ENCODE data around the gene AADAT. TPM values are rescaled to one million over a fixed set of nuclear protein-coding genes. Genes with fewer than 3 reads are reported as not detected.

AADAT gene
- total and polyA plus RNA-seq, 9 of the 15 experiments (the other 6 are each of a cell fraction or from before 2014, with no cell fraction given) = 0.06 to 0.07 TPM; not detected in 7

- CTCF ChIA-PET (ENCODE audit: low intra/inter-chr PET ratio) = interaction anchor here (0.5 kb wide), 1 partner anchor 187 kb away, joined by 3 read pairs; no protein-coding TSS in a partner anchor
- no TSS peak for BruUV-seq (replicated peaks)
- ATAC-seq (no peak), FAIRE-seq (no peak), DNase-seq (ENCODE audit: extremely low read depth in 1 of 4, low spot score in 3 of 4) (no peak)
- Histone ChIP-seq H2AFZ (ENCODE audit: low read depth, low read length) (no peak overlapping the region), H3K9ac (ENCODE audit: insufficient read depth in 1 of 2, low read depth in 2 of 2, low read length in 2 of 2) (no peak overlapping the region), H3K4me2 (ENCODE audit: insufficient read depth, low read length) (no peak overlapping the region), H3K27ac (ENCODE audit: extremely low read depth, low read depth, low read length) (no peak overlapping the region), H3K4me3 (no peak overlapping the region), H4K20me1 (replicated peaks; ENCODE audit: control insufficient read depth, insufficient read depth, low read length) (no peaks in the 10 kb centered on the region), H3K27me3 (ENCODE audit: control insufficient read depth in 2 of 2, insufficient read depth in 2 of 2, low read length in 2 of 2) (no peaks in the 10 kb centered on the region; a peak in 1 of 5 replicates), H3K79me2 (ENCODE audit: control insufficient read depth, insufficient read depth, low read length) (no peaks in the 10 kb centered on the region), H3K36me3 (ENCODE audit: control insufficient read depth, insufficient read depth, low read length) (no peaks in the 10 kb centered on the region), H3K4me1 (replicated peaks in 1 of 2; ENCODE audit: control insufficient read depth in 2 of 2, insufficient read depth in 2 of 2, low read length in 2 of 2) (peaks cover 0 to 7% of the 10 kb centered on the region in 2 experiments; a peak in 1 of 5 replicates), H3K9me3 (replicated peaks; ENCODE audit: control insufficient read depth, insufficient read depth, low read depth, low read length) (no peaks in the 10 kb centered on the region), H3K9me1 (ENCODE audit: control insufficient read depth, insufficient read depth, low read length) (no peaks in the 10 kb centered on the region)
- intact Hi-C loops (cut with micrococcal nuclease) = no loop called here
- TF ChIP-seq NCOA1 (IDR thresholded peaks at IDR 0.05; ENCODE audit: low read depth) = no peak
- no peak for TF ChIP-seq HIVEP1 (CRISPR knock-in tag; IDR thresholded peaks at IDR 0.05)
- no peak for TF ChIP-seq PHF20 (IDR thresholded peaks at IDR 0.05; ENCODE audit: partially characterized antibody)
- TF ChIP-seq ZNF316 (IDR thresholded peaks at IDR 0.05) = no peak
- TF ChIP-seq, protein P1, sequence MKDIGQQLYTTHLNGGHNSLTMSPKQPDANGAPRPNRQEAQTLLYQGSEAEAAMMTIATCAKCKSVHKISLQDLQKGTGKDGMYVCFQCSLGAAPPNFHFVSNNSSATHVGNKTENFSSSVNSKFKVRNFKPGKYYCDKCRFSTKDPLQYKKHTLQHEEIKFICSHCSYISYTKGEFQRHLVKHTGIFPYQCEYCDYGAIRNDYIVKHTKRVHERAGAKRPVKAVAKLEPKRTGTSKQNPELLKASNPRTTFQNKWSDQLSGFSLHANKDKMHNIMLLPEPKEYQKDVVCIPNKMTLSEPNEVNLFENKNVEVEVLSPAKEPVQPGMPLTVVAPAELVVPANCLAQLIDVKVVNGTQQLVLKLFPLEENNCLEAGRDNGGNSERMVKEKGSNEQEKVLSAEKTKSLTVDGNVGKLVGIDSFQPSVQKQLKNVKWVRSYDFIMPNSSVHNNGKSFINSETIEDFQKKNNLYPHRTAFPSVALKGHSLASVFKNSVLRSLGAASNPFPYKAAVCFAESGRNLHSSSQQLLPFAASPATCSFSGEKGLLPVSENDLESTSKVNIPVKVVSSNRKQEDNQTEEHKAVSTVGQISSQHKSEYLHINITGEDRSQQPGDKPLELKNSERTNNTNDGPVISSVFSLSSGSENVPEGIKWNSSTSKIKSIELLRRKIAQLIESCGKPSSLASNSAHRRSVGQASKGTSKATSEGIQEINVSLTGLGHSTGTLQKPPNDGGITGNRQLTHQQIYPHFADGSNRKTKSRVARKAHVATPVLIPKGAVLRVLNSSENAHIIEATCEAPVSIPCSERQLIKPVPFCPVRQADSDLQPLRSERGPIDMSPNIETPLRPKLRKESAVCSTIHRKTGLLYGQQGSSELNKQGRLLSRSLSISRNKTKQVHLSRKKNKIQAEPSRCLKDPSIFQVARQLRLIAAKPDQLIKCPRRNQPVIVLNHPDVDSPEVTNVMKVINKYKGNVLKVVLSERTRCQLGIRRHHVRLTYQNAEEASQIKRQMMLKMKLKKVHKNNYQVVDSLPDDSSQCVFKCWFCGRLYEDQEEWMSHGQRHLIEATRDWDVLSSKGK (CRISPR knock-in tag; IDR thresholded peaks at IDR 0.05) = no peak
- TF ChIP-seq ESRRA (IDR thresholded peaks at IDR 0.05; ENCODE audit: borderline replicate concordance, low read depth) = no peak
- TF ChIP-seq POLR2AphosphoS2 (IDR thresholded peaks at IDR 0.05; ENCODE audit: low read length) = no peak
- no peak for TF ChIP-seq PHTF2 (CRISPR knock-in tag; IDR thresholded peaks at IDR 0.05)
- TF ChIP-seq ILK (tag; IDR thresholded peaks at IDR 0.05; ENCODE audit: borderline replicate concordance, low read depth) = no peak
- TF ChIP-seq GABPA (tag; conservative IDR thresholded peaks at IDR 0.05; ENCODE audit: low read depth) = no peak
- no peak for TF ChIP-seq RBM34 (IDR thresholded peaks at IDR 0.05; ENCODE audit: borderline replicate concordance, insufficient read depth, low read length)
- TF ChIP-seq SMAD3 (CRISPR knock-in tag; conservative IDR thresholded peaks at IDR 0.05) = no peak
- no peak for TF ChIP-seq ZNF239 (CRISPR knock-in tag; IDR thresholded peaks at IDR 0.05)
- TF ChIP-seq SMAD4 (CRISPR knock-in tag; conservative IDR thresholded peaks at IDR 0.05) = no peak
- WGBS (ENCODE audit: insufficient coverage, low coverage, missing lambda C conversion rate) = 9% methylated on average over 32 of the region's 47 CpGs
- in situ Hi-C loops (cut with MboI) = no loop called here
- POLR2A ChIA-PET = no interaction called here
Observed at GRCh38 chr4:170091069-170091696, 1.4 kb upstream of the AADAT start.

Measured in K562 (cell line).